Activated CD8-positive, alpha-beta T cell treated with anti-CD3 and anti-CD28 coated beads for 36 hours (primary cell): ENCODE results near the gene PCP4. TPM values are rescaled to one million over a fixed set of nuclear protein-coding genes. Genes with fewer than 3 reads are reported as not detected.

Experiments used
- ATAC-seq: fragments of 200-7000 bp; cut with Tn5 transposase; one replicate; pipeline ENCODE4 v1.10.0; 2021; ENCODE audit warnings: mild to moderate bottlenecking, moderate library complexity
- CTCF ChIA-PET: fragments of 350-600 bp; sonication (Branson Sonifier 250); formaldehyde crosslinking; loops from one replicate; lab custom pipeline; 2021; ENCODE audit warnings: antibody characterized with exemption; lab: Charles Lee
- POLR2A ChIA-PET: fragments of 350-600 bp; sonication (Branson Sonifier 250); formaldehyde crosslinking; loops from one replicate; lab custom pipeline; 2021; ENCODE audit warnings: antibody characterized with exemption; lab: Charles Lee
- DNase-seq: peaks from one replicate; pipeline ENCODE4 v3.0.0-alpha.2; 2020
- H3K27ac Mint-ChIP-seq: one replicate; pipeline ENCODE4 v1.8.0; 2021; ENCODE audit warnings: mild to moderate bottlenecking, mixed read lengths
- H3K27me3 Mint-ChIP-seq: one replicate; pipeline ENCODE4 v1.8.0; 2021; ENCODE audit warnings: mixed read lengths
- H3K36me3 Mint-ChIP-seq: one replicate; pipeline ENCODE4 v1.8.0; 2021; ENCODE audit warnings: low read depth, mixed read lengths
- H3K4me1 Mint-ChIP-seq: one replicate; pipeline ENCODE4 v1.8.0; 2021; ENCODE audit warnings: low read depth, mixed read lengths
- H3K4me3 Mint-ChIP-seq: one replicate; pipeline ENCODE4 v1.8.0; 2021; ENCODE audit warnings: mild to moderate bottlenecking, moderate library complexity, mixed read lengths
- H3K9me3 Mint-ChIP-seq: one replicate; pipeline ENCODE4 v1.8.0; 2021; ENCODE audit warnings: mixed read lengths
- intact Hi-C: fragments of 100-400 bp; cut with micrococcal nuclease; formaldehyde crosslinking; loops from one replicate; pipeline ENCODE4 v1.10.0; 2022
- total RNA-seq, 2 experiments: library from RNA; stranded (reverse); gene quantifications; one replicate each; pipeline ENCODE4 v1.2.3, GENCODE V29; 2021
- TF ChIP-seq, protein P1 (sequence below): fragments of 200-600 bp; IDR thresholded peaks from one replicate; pipeline ENCODE4 v1.8.0; 2022; ENCODE audit warnings: antibody characterized with exemption, mild to moderate bottlenecking

Gene PCP4
- total RNA-seq, 2 experiments from 2014 or later = not detected

DNA sequence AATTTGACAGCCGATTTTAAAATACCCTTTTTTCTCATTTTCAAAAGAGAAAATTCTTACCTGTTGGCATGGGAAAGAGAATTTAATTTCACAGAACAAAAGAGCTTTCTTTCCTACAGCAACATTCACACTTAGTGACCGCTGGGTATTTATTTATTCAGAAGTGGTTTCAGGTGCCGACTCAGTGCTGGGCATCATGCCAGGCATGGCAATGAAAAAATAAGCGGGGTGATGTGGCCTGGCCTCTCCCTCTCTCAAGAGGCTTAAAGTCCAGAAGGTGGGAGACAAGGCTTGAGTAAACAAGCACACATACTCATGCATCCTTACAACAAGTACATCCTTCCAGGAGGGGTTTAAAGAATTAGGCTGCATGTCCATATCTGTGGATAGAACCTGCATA is 4.1 kb upstream of the PCP4 start:
- intact Hi-C loops = no loop called here
- peaks cover 13% of the 10 kb centered on the region for H3K27me3 Mint-ChIP-seq
- CTCF ChIA-PET = no interaction called here

DNA sequence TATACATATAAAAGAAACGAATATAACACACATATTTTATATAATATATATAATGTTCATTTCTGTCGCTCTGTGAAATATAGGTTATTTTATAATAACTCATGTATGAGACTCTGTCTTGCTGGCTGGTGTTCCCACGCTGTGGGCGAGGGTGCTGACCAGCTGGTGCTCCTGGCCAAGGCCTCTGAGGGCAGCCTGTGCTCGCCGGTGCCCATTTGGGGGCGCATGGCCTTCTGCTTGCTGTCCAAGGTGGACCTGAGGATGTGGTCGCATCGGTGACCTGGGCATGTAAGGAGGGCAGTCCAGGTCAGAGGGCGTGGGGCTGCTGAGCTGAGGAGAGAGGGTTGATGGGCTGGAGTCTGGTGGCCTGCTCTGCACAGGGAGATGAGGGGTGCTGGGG is 1.1 kb upstream of the PCP4 start:
- intact Hi-C loops = no loop called here
- H3K27ac Mint-ChIP-seq = no peak overlapping the region
- peaks cover 17% of the 10 kb centered on the region for H3K27me3 Mint-ChIP-seq
- H3K4me3 Mint-ChIP-seq = no peak overlapping the region
- DNase-seq = no peak
- no peaks in the 10 kb centered on the region for H3K4me1 Mint-ChIP-seq
- H3K36me3 Mint-ChIP-seq = no peaks in the 10 kb centered on the region
- CTCF ChIA-PET = interaction anchor here (0.7 to 1.0 kb wide), 3 partner anchors 14 to 255 kb away, joined by 3 to 4 read pairs (median 3); no protein-coding TSS in a partner anchor
- no peak for ATAC-seq
- no peaks in the 10 kb centered on the region for H3K9me3 Mint-ChIP-seq
- POLR2A ChIA-PET = no interaction called here
- TF ChIP-seq, protein P1, sequence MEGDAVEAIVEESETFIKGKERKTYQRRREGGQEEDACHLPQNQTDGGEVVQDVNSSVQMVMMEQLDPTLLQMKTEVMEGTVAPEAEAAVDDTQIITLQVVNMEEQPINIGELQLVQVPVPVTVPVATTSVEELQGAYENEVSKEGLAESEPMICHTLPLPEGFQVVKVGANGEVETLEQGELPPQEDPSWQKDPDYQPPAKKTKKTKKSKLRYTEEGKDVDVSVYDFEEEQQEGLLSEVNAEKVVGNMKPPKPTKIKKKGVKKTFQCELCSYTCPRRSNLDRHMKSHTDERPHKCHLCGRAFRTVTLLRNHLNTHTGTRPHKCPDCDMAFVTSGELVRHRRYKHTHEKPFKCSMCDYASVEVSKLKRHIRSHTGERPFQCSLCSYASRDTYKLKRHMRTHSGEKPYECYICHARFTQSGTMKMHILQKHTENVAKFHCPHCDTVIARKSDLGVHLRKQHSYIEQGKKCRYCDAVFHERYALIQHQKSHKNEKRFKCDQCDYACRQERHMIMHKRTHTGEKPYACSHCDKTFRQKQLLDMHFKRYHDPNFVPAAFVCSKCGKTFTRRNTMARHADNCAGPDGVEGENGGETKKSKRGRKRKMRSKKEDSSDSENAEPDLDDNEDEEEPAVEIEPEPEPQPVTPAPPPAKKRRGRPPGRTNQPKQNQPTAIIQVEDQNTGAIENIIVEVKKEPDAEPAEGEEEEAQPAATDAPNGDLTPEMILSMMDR = no peak

More for the DNA sequence above, 4.1 kb upstream of the PCP4 start:
- H3K4me1 Mint-ChIP-seq = no peaks in the 10 kb centered on the region
- H3K36me3 Mint-ChIP-seq = no peaks in the 10 kb centered on the region
- H3K4me3 Mint-ChIP-seq = no peak overlapping the region
- TF ChIP-seq, protein P1 = no peak
- POLR2A ChIA-PET = no interaction called here
- no peaks in the 10 kb centered on the region for H3K9me3 Mint-ChIP-seq
- no peak overlapping the region for H3K27ac Mint-ChIP-seq
- ATAC-seq (no peak), DNase-seq (no peak)

DNA sequence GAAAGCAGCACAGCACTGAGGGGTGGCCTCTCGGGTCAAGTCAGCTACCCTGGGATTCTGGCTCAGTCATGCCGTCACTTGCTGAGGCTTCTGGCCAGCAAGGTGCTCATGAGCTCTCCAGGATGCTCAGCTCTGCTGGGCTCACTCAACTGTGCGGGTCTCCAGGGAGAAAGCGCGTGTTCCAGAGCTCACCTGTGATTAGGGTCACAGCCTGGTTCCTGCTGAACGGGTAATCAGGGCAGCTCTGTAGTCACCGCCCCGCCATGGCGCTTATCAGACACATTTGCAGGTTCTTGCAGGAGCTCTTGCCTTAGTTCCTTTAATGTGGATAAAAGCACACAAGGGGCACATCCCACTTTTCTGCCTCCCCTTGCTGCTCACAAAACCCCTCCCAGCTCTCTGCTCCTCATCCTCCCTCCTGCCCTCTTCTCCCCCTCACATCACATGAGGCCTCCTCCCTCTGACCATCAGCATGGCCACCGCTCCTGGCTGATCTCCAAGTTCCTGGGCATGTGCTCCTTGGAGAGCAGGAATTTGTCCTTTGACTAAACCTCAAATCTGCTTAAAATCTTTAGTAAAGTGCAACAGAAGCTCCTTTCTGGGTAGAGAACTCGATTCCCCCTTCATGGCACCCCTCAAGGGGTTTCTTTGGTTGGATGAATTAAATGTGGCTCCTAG is 2.0 kb downstream of the PCP4 start:
- H3K36me3 Mint-ChIP-seq = no peaks in the 10 kb centered on the region
- intact Hi-C loops = no loop called here
- H3K4me1 Mint-ChIP-seq = no peaks in the 10 kb centered on the region
- ATAC-seq = no peak
- TF ChIP-seq, protein P1 = no peak
- CTCF ChIA-PET = interaction anchor here (2.3 kb wide), 1 partner anchor 251 kb away, joined by 6 read pairs; no protein-coding TSS in a partner anchor
- no peak for DNase-seq
- H3K4me3 Mint-ChIP-seq = no peak overlapping the region
- H3K27ac Mint-ChIP-seq = no peak overlapping the region
- POLR2A ChIA-PET = interaction anchor here (0.6 kb wide), 2 partner anchors 483 to 523 kb away, joined by 3 read pairs; no protein-coding TSS in a partner anchor
- no peaks in the 10 kb centered on the region for H3K9me3 Mint-ChIP-seq
- H3K27me3 Mint-ChIP-seq = peaks cover 15% of the 10 kb centered on the region

DNA sequence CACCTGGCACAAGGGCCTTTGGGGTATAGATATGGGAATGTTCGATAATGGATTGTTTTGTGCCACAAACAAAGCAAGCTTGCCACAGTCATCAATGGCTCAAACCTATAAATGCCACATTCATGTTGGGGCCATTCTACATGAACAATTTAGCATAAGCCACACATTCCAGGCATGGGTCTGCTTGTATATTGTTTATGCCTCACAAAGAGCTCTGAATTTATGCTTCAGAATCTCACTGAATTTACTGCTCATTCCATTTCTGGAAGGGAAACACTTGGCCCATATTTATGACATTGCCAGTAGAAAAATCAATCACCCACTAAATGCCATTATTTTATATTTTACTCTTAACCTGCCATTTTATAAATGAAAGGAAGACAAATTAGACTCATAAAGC is 6.4 kb downstream of the PCP4 start:
- Mint-ChIP-seq H3K4me3 (no peak overlapping the region), H3K9me3 (no peaks in the 10 kb centered on the region), H3K27me3 (peaks cover 2% of the 10 kb centered on the region), H3K4me1 (no peaks in the 10 kb centered on the region), H3K36me3 (no peaks in the 10 kb centered on the region), H3K27ac (no peak overlapping the region)
- intact Hi-C loops = no loop called here
- ChIA-PET POLR2A (interaction anchor here (0.5 kb wide), 1 partner anchor 1271 kb away, joined by 3 read pairs; no protein-coding TSS in a partner anchor), CTCF (no interaction called here)
- DNase-seq (no peak), ATAC-seq (no peak)
- TF ChIP-seq, protein P1 = no peak

DNA sequence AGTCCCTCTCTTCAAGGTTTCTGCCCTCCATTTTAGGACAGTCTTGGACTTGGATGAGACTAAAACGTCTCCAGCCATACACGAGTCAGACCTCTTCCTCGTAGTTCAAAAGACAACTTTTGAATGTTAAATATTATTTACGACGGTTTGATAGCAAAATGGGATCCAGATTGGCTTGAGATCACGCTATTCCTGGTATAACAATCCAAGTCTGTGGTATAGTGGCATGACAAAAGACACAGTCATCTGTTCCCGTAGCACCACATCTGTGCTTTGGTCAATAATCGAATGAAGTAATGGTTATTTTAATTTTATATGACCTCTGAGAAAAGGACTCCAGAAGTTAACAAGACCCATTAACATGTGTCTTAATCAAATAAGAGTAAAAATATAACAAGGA is 7.0 kb downstream of the PCP4 start:
- ChIA-PET POLR2A (interaction anchor here (0.5 kb wide), 1 partner anchor 1271 kb away, joined by 3 read pairs; no protein-coding TSS in a partner anchor), CTCF (no interaction called here)
- Mint-ChIP-seq H3K9me3 (no peaks in the 10 kb centered on the region), H3K27me3 (peaks cover 2% of the 10 kb centered on the region), H3K27ac (no peak overlapping the region), H3K4me1 (no peaks in the 10 kb centered on the region), H3K4me3 (no peak overlapping the region), H3K36me3 (no peaks in the 10 kb centered on the region)
- intact Hi-C loops = no loop called here
- no peak for ATAC-seq
- TF ChIP-seq, protein P1 = no peak
- no peak for DNase-seq
